Mesendoderm (in vitro differentiated cells): ENCODE measurements around the gene NRXN3.

Experiments used
- DNase-seq: peaks from one replicate; pipeline ENCODE4 v3.0.0; 2013
- H2AK5ac ChIP-seq: 2 replicates; pipeline ENCODE4 v1.6.1; 2013; ENCODE audit warnings: low read length, inconsistent platforms
- H2BK120ac ChIP-seq: 2 replicates; pipeline ENCODE4 v1.6.1; 2013; ENCODE audit warnings: low read depth, mild to moderate bottlenecking, low read length, moderate library complexity, mixed read lengths
- H2BK15ac ChIP-seq: replicated peaks from 2 replicates; pipeline ENCODE4 v1.6.1; 2013; ENCODE audit warnings: low read depth, mild to moderate bottlenecking, moderate library complexity
- H2BK5ac ChIP-seq: 2 replicates; pipeline ENCODE4 v1.6.1; 2013; ENCODE audit warnings: low read length, inconsistent platforms
- H3K18ac ChIP-seq: 2 replicates; pipeline ENCODE4 v1.6.1; 2013; ENCODE audit warnings: mild to moderate bottlenecking, low read length, mixed read lengths
- H3K23ac ChIP-seq: one replicate; pipeline ENCODE4 v1.6.1; 2013; ENCODE audit warnings: low read length
- H3K27ac ChIP-seq: 2 replicates; pipeline ENCODE4 v1.5.1; 2013; ENCODE audit warnings: low read depth, mild to moderate bottlenecking, inconsistent platforms, low read length, moderate library complexity
- H3K27me3 ChIP-seq: 2 replicates; pipeline ENCODE4 v1.6.1; 2013; ENCODE audit warnings: low read length, control low read depth, mild to moderate bottlenecking, inconsistent platforms; ENCODE audit not compliant: insufficient read depth, poor library complexity
- H3K36me3 ChIP-seq: 2 replicates; pipeline ENCODE4 v1.6.1; 2013; ENCODE audit warnings: low read length, inconsistent platforms; ENCODE audit not compliant: control insufficient read depth, insufficient read depth
- H3K4ac ChIP-seq: one replicate; pipeline ENCODE4 v1.6.1; 2013; ENCODE audit warnings: low read depth, mild to moderate bottlenecking, low read length, moderate library complexity
- H3K4me1 ChIP-seq: 2 replicates; pipeline ENCODE4 v1.6.1; 2013; ENCODE audit warnings: low read depth, low read length, inconsistent platforms; ENCODE audit not compliant: control insufficient read depth
- H3K4me2 ChIP-seq: 2 replicates; pipeline ENCODE4 v1.6.1; 2013; ENCODE audit warnings: low read length
- H3K4me3 ChIP-seq: 2 replicates; pipeline ENCODE4 v1.5.1; 2013; ENCODE audit warnings: mild to moderate bottlenecking, low read length
- H3K56ac ChIP-seq: one replicate; pipeline ENCODE4 v1.6.1; 2013; ENCODE audit warnings: low read length
- H3K79me1 ChIP-seq: 2 replicates; pipeline ENCODE4 v1.6.1; 2013; ENCODE audit warnings: low read length, inconsistent platforms
- H3K79me2 ChIP-seq: 2 replicates; pipeline ENCODE4 v1.6.1; 2013; ENCODE audit warnings: mild to moderate bottlenecking, low read length; ENCODE audit not compliant: control insufficient read depth, insufficient read depth
- H3K9ac ChIP-seq: 2 replicates; pipeline ENCODE4 v1.6.1; 2013; ENCODE audit warnings: low read length, inconsistent platforms
- H4K5ac ChIP-seq: one replicate; pipeline ENCODE4 v1.6.1; 2013; ENCODE audit warnings: low read length
- H4K8ac ChIP-seq: one replicate; pipeline ENCODE4 v1.6.1; 2013; ENCODE audit warnings: low read depth, mild to moderate bottlenecking, control low read depth, low read length, moderate library complexity
- WGBS: extraction: QIAGEN DNeasy Blood & Tissue Kit; methylation state at CpG from one replicate; pipeline ENCODE4 v1.1.7; 2013; ENCODE audit warnings: low lambda C conversion rate, missing lambda C conversion rate; ENCODE audit not compliant: insufficient coverage; ENCODE audit errors: extremely low coverage; 5-methylcytosine and 5-hydroxymethylcytosine counted together

The NRXN3 gene

DNA sequence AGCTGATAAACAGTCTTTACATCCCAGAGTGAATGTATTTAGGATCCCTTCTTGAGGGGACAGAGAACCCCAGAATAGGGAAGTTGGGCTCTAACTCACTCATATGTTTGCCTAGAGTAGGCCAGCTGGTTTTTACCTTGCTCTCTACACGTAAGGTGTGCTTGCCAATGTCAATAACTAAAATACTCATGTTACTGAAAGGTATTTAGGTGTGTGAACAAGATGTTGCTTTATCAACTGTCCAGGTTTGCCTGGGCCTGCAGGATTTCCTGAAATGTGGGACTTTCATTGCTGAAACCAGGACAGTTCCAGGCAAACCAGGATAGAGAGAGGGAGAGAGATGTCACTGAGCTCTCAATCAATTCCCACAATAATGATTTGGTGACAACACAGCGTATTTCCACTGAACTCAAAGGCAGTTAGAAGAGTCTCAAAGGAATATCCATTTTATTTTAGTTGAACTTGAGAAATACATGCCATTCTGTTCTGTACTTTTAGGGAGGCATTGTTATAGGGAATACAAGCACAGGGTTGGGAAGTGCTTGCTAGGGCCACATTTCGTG is 171.7 kb downstream of the NRXN3 start:
- H3K27ac ChIP-seq, result no peak overlapping the region
- H2BK5ac ChIP-seq, result no peak overlapping the region
- no peak overlapping the region for H2BK120ac ChIP-seq
- no peaks in the 10 kb centered on the region for H3K4me1 ChIP-seq
- no peak for DNase-seq
- H3K4me2 ChIP-seq, result no peak overlapping the region
- no peak overlapping the region for H3K4me3 ChIP-seq
- H4K8ac ChIP-seq, result no peak overlapping the region
- H3K9ac ChIP-seq, result no peak overlapping the region
- no peak overlapping the region for H2AK5ac ChIP-seq
- no peak overlapping the region for H3K4ac ChIP-seq
- H3K79me1 ChIP-seq, result no peaks in the 10 kb centered on the region
- no peaks in the 10 kb centered on the region for H3K27me3 ChIP-seq
- no peaks in the 10 kb centered on the region for H3K79me2 ChIP-seq
- no peak overlapping the region for H3K23ac ChIP-seq
- WGBS, result no CpG with 5 or more reads among the region's 3 CpGs
- no peaks in the 10 kb centered on the region for H3K36me3 ChIP-seq
- no peak overlapping the region for H3K18ac ChIP-seq
- H2BK15ac ChIP-seq, result no peak overlapping the region
- H4K5ac ChIP-seq, result no peak overlapping the region
- no peak overlapping the region for H3K56ac ChIP-seq

- Histone ChIP-seq H3K79me1 (no peaks in the 10 kb centered on the region), H2BK15ac (no peak overlapping the region), H3K27me3 (no peaks in the 10 kb centered on the region), H4K5ac (no peak overlapping the region), H3K56ac (no peak overlapping the region), H4K8ac (no peak overlapping the region), H3K23ac (no peak overlapping the region), H3K79me2 (no peaks in the 10 kb centered on the region), H3K9ac (no peak overlapping the region), H2AK5ac (no peak overlapping the region), H3K4ac (no peak overlapping the region), H3K18ac (no peak overlapping the region), H3K4me3 (no peak overlapping the region), H3K36me3 (no peaks in the 10 kb centered on the region), H3K4me2 (no peak overlapping the region), H3K4me1 (no peaks in the 10 kb centered on the region), H2BK120ac (no peak overlapping the region), H3K27ac (no peak overlapping the region), H2BK5ac (no peak overlapping the region)
- no peak for DNase-seq
- no CpG with 5 or more reads among the region's 1 CpG for WGBS
Measured at GRCh38 chr14:78342879-78343278, 172.7 kb downstream of the NRXN3 start.

DNA sequence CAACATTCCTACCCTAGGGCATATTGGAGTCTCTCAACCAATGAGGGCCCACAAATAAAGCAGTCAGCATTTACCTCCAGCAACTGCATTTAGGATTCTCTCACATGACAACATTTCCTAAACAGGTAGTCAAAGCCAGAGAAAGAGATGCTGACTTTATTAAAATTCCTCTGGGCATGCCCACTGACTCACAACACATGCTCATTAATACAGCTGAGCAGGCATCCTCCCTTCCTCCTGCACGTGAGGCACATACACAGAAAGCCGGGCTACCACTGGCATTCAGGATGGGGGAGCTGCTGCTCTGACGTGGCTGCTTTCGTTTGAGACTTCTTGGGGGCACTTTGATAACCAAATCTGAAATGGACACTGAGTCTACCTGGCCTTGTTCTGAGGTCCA is 174.1 kb downstream of the NRXN3 start:
- no peak overlapping the region for H2AK5ac ChIP-seq
- H3K79me2 ChIP-seq, result no peaks in the 10 kb centered on the region
- H3K4me1 ChIP-seq, result no peaks in the 10 kb centered on the region
- H3K4me3 ChIP-seq, result no peak overlapping the region
- H2BK15ac ChIP-seq, result no peak overlapping the region
- no peak overlapping the region for H3K4me2 ChIP-seq
- no peak for DNase-seq
- H2BK5ac ChIP-seq, result no peak overlapping the region
- H3K79me1 ChIP-seq, result no peaks in the 10 kb centered on the region
- H3K56ac ChIP-seq, result no peak overlapping the region
- no peak overlapping the region for H4K8ac ChIP-seq
- WGBS, result no CpG with 5 or more reads among the region's 4 CpGs
- H3K4ac ChIP-seq, result no peak overlapping the region
- no peak overlapping the region for H2BK120ac ChIP-seq
- no peaks in the 10 kb centered on the region for H3K36me3 ChIP-seq
- H3K27me3 ChIP-seq, result no peaks in the 10 kb centered on the region
- no peak overlapping the region for H4K5ac ChIP-seq
- H3K27ac ChIP-seq, result no peak overlapping the region
- no peak overlapping the region for H3K18ac ChIP-seq
- no peak overlapping the region for H3K23ac ChIP-seq
- H3K9ac ChIP-seq, result no peak overlapping the region

- Histone ChIP-seq H3K27ac (no peak overlapping the region), H3K18ac (no peak overlapping the region), H3K4me1 (no peaks in the 10 kb centered on the region), H3K36me3 (no peaks in the 10 kb centered on the region), H3K9ac (no peak overlapping the region), H3K23ac (no peak overlapping the region), H3K4ac (no peak overlapping the region), H4K5ac (no peak overlapping the region), H3K4me2 (no peak overlapping the region), H2BK15ac (no peak overlapping the region), H2BK5ac (no peak overlapping the region), H4K8ac (no peak overlapping the region), H3K79me2 (no peaks in the 10 kb centered on the region), H3K79me1 (no peaks in the 10 kb centered on the region), H2AK5ac (no peak overlapping the region), H2BK120ac (no peak overlapping the region), H3K4me3 (no peak overlapping the region), H3K27me3 (no peaks in the 10 kb centered on the region), H3K56ac (no peak overlapping the region)
- no peak for DNase-seq
- WGBS, result no CpG with 5 or more reads among the region's 6 CpGs
Measured at GRCh38 chr14:78345131-78345744, 175.1 kb downstream of the NRXN3 start.

GRCh38 chr14:78346747-78347146 is 176.6 kb downstream of the NRXN3 start:
- Histone ChIP-seq H3K4me3 (no peak overlapping the region), H2AK5ac (no peak overlapping the region), H2BK5ac (no peak overlapping the region), H3K9ac (no peak overlapping the region), H3K4ac (no peak overlapping the region), H2BK120ac (no peak overlapping the region), H3K27me3 (no peaks in the 10 kb centered on the region), H4K8ac (no peak overlapping the region), H3K4me1 (no peaks in the 10 kb centered on the region), H3K36me3 (no peaks in the 10 kb centered on the region), H3K79me1 (no peaks in the 10 kb centered on the region), H3K23ac (no peak overlapping the region), H2BK15ac (no peak overlapping the region), H3K27ac (no peak overlapping the region), H3K18ac (no peak overlapping the region), H4K5ac (no peak overlapping the region), H3K79me2 (no peaks in the 10 kb centered on the region), H3K4me2 (no peak overlapping the region), H3K56ac (no peak overlapping the region)
- WGBS, result no CpG with 5 or more reads among the region's 5 CpGs
- DNase-seq, result no peak

GRCh38 chr14:78355109-78355508 is 184.9 kb downstream of the NRXN3 start:
- WGBS, result 100% methylated on average over 2 of the region's 3 CpGs
- no peak overlapping the region for H2BK15ac ChIP-seq
- no peak overlapping the region for H2AK5ac ChIP-seq

More at GRCh38 chr14:78355109-78355508, 184.9 kb downstream of the NRXN3 start:
- Histone ChIP-seq H4K5ac (no peak overlapping the region), H3K79me1 (no peaks in the 10 kb centered on the region), H3K27ac (no peak overlapping the region), H3K27me3 (no peaks in the 10 kb centered on the region), H3K79me2 (no peaks in the 10 kb centered on the region), H3K36me3 (no peaks in the 10 kb centered on the region), H2BK120ac (no peak overlapping the region), H4K8ac (no peak overlapping the region), H3K18ac (no peak overlapping the region), H3K4me2 (no peak overlapping the region), H3K9ac (no peak overlapping the region), H3K56ac (no peak overlapping the region), H3K4me3 (no peak overlapping the region), H3K4ac (no peak overlapping the region), H3K4me1 (peaks cover 6% of the 10 kb centered on the region), H2BK5ac (no peak overlapping the region), H3K23ac (no peak overlapping the region)
- peak; percentile 51 for DNase-seq
